H9 (cell line): ENCODE measurements around the gene PRR9. TPM values are rescaled to one million over a fixed set of nuclear protein-coding genes. Genes with fewer than 3 reads are reported as not detected.

Experiments
- DNase-seq: peaks from one replicate; pipeline ENCODE4 v3.0.0-alpha.2; 2017
- H2AFZ ChIP-seq: one replicate; pipeline ENCODE4 v1.6.1; 2013; ENCODE audit warnings: mild to moderate bottlenecking, low read length, control low read depth, moderate library complexity
- H2AK5ac ChIP-seq: 2 replicates; pipeline ENCODE4 v1.6.1; 2013; ENCODE audit warnings: low read length, control low read depth, mixed read lengths; ENCODE audit not compliant: insufficient read length
- H2BK120ac ChIP-seq: one replicate; pipeline ENCODE4 v1.6.1; 2013; ENCODE audit warnings: low read depth, mild to moderate bottlenecking, low read length, control low read depth, inconsistent platforms; ENCODE audit not compliant: poor library complexity, severe bottlenecking
- H2BK12ac ChIP-seq: 2 replicates; pipeline ENCODE4 v1.6.1; 2013; ENCODE audit warnings: low read length, control low read depth, mixed read lengths, low read depth; ENCODE audit not compliant: insufficient read length
- H2BK15ac ChIP-seq: 2 replicates; pipeline ENCODE4 v1.6.1; 2013; ENCODE audit warnings: low read depth, low read length, control low read depth
- H2BK20ac ChIP-seq: one replicate; pipeline ENCODE4 v1.6.1; 2013; ENCODE audit warnings: low read depth, mild to moderate bottlenecking, low read length, control low read depth, inconsistent platforms; ENCODE audit not compliant: poor library complexity, severe bottlenecking
- H2BK5ac ChIP-seq: 2 replicates; pipeline ENCODE4 v1.6.1; 2013; ENCODE audit warnings: low read length, control low read depth, mixed read lengths; ENCODE audit not compliant: insufficient read length
- H3K14ac ChIP-seq: 2 replicates; pipeline ENCODE4 v1.6.1; 2013; ENCODE audit warnings: low read length, control low read depth; ENCODE audit not compliant: insufficient read depth
- H3K18ac ChIP-seq: 2 replicates; pipeline ENCODE4 v1.6.1; 2013; ENCODE audit warnings: low read depth, mild to moderate bottlenecking, mixed read lengths, low read length, control low read depth; ENCODE audit not compliant: insufficient read length
- H3K23ac ChIP-seq: 2 replicates; pipeline ENCODE4 v1.6.1; 2013; ENCODE audit warnings: low read length, control low read depth, mixed read lengths, low read depth; ENCODE audit not compliant: insufficient read length
- H3K23me2 ChIP-seq: 2 replicates; pipeline ENCODE4 v1.6.1; 2013; ENCODE audit warnings: low read depth, mild to moderate bottlenecking, mixed read lengths, low read length, control low read depth; ENCODE audit not compliant: insufficient read length, poor library complexity, severe bottlenecking
- H3K27ac ChIP-seq: 2 replicates; pipeline ENCODE4 v1.5.1; 2013; ENCODE audit warnings: low read length, control low read depth, mixed read lengths, low read depth; ENCODE audit not compliant: insufficient read length
- H3K27me3 ChIP-seq: 2 replicates; pipeline ENCODE4 v1.6.1; 2013; ENCODE audit warnings: low read length, control low read depth, inconsistent platforms; ENCODE audit not compliant: insufficient read depth
- H3K4ac ChIP-seq: 2 replicates; pipeline ENCODE4 v1.6.1; 2013; ENCODE audit warnings: low read depth, mild to moderate bottlenecking, control low read depth, inconsistent platforms, low read length, moderate library complexity
- H3K4me1 ChIP-seq: 2 replicates; pipeline ENCODE4 v1.6.1; 2013; ENCODE audit warnings: low read length, control low read depth, inconsistent platforms; ENCODE audit not compliant: insufficient read depth
- H3K4me2 ChIP-seq: 2 replicates; pipeline ENCODE4 v1.6.1; 2013; ENCODE audit warnings: low read length, control low read depth, mixed read lengths; ENCODE audit not compliant: insufficient read length, insufficient read depth
- H3K56ac ChIP-seq: 2 replicates; pipeline ENCODE4 v1.6.1; 2013; ENCODE audit warnings: low read depth, mild to moderate bottlenecking, mixed read lengths, low read length, control low read depth; ENCODE audit not compliant: insufficient read length
- H3K79me1 ChIP-seq: 2 replicates; pipeline ENCODE4 v1.6.1; 2013; ENCODE audit warnings: low read depth, mild to moderate bottlenecking, moderate library complexity, low read length, control low read depth, inconsistent platforms; ENCODE audit not compliant: insufficient read depth, poor library complexity, severe bottlenecking
- H3K79me2 ChIP-seq: 2 replicates; pipeline ENCODE4 v1.6.1; 2013; ENCODE audit warnings: low read length, control low read depth, inconsistent platforms; ENCODE audit not compliant: insufficient read depth
- H3K9ac ChIP-seq: 2 replicates; pipeline ENCODE4 v1.6.1; 2013; ENCODE audit warnings: low read length, control low read depth, mixed read lengths; ENCODE audit not compliant: insufficient read length; ENCODE audit errors: extremely low read depth
- H3K9me3 ChIP-seq: one replicate; pipeline ENCODE4 v1.6.1; 2013; ENCODE audit warnings: low read depth, low read length, inconsistent platforms; ENCODE audit not compliant: control insufficient read depth
- H3T11ph ChIP-seq: one replicate; pipeline ENCODE4 v1.6.1; 2013; ENCODE audit warnings: mild to moderate bottlenecking, low read length, control low read depth, inconsistent platforms
- H4K20me1 ChIP-seq: one replicate; pipeline ENCODE4 v1.6.1; 2013; ENCODE audit not compliant: control insufficient read depth, insufficient read length, insufficient read depth
- H4K5ac ChIP-seq: 2 replicates; pipeline ENCODE4 v1.6.1; 2013; ENCODE audit warnings: low read depth, mild to moderate bottlenecking, mixed read lengths, low read length, control low read depth; ENCODE audit not compliant: insufficient read length
- H4K8ac ChIP-seq: replicated peaks from 2 replicates; pipeline ENCODE4 v1.6.1; 2013; ENCODE audit warnings: low read length, control low read depth, mixed read lengths, low read depth; ENCODE audit not compliant: insufficient read length
- H4K91ac ChIP-seq: 2 replicates; pipeline ENCODE4 v1.6.1; 2013; ENCODE audit warnings: low read depth, mild to moderate bottlenecking, moderate library complexity, mixed read lengths, low read length, control low read depth; ENCODE audit not compliant: insufficient read length
- H3K27ac Mint-ChIP-seq, 3 experiments: 2 replicates in 2 of 3; 3 replicates in 1 of 3; pipeline ENCODE4 v1.8.0; 2020 to 2021; ENCODE audit warnings: mixed read lengths in 3 of 3, mild to moderate bottlenecking in 1 of 3, moderate library complexity in 1 of 3
- H3K27me3 Mint-ChIP-seq: 2 replicates; pipeline ENCODE4 v1.8.0; 2021; ENCODE audit warnings: low read depth, mild to moderate bottlenecking, moderate library complexity, mixed read lengths
- H3K36me3 Mint-ChIP-seq, 3 experiments: 2 replicates in 2 of 3; 3 replicates in 1 of 3; pipeline ENCODE4 v1.8.0; 2020 to 2021; ENCODE audit warnings: low read depth in 3 of 3, mixed read lengths in 3 of 3; ENCODE audit not compliant: insufficient read depth in 1 of 3
- H3K4me1 Mint-ChIP-seq, 2 experiments: 2 replicates each; pipeline ENCODE4 v1.8.0; 2020; ENCODE audit warnings: mixed read lengths in 2 of 2
- H3K4me3 Mint-ChIP-seq, 2 experiments: 2 replicates in 1 of 2; 3 replicates in 1 of 2; pipeline ENCODE4 v1.8.0; 2020 to 2021; ENCODE audit warnings: mild to moderate bottlenecking in 2 of 2, mixed read lengths in 2 of 2, moderate library complexity in 1 of 2
- H3K9me3 Mint-ChIP-seq, 2 experiments: 2 replicates in 1 of 2; 3 replicates in 1 of 2; pipeline ENCODE4 v1.8.0; 2020; ENCODE audit warnings: mild to moderate bottlenecking in 2 of 2, mixed read lengths in 2 of 2, moderate library complexity in 1 of 2
- CTCF ChIP-seq: fragments of 200-600 bp; sonication (generic); conservative IDR thresholded peaks from 3 replicates; pipeline ENCODE4 v1.8.0; 2021; ENCODE audit warnings: antibody characterized with exemption, mild to moderate bottlenecking
- whole genome bisulfite sequencing: extraction: QIAGEN DNeasy Blood & Tissue Kit; methylation state at CpG from one replicate; pipeline ENCODE4 v1.1.7; 2013; ENCODE audit warnings: missing lambda C conversion rate, low lambda C conversion rate, mixed read lengths; ENCODE audit not compliant: insufficient read length; ENCODE audit errors: extremely low coverage; 5-methylcytosine and 5-hydroxymethylcytosine counted together
- total RNA-seq: library from RNA; stranded (reverse); gene quantifications from 2 replicates; pipeline ENCODE4 v1.2.1, GENCODE V29; 2021

PRR9 gene
- total RNA-seq, 1 experiment from 2014 or later: not detected

- Histone ChIP-seq H3K23me2 (no peaks in the 10 kb centered on the region), H3K9me3 (no peaks in the 10 kb centered on the region), H4K8ac (no peak overlapping the region), H3K9ac (no peak overlapping the region), H2AK5ac (no peak overlapping the region), H3K4ac (no peak overlapping the region), H3K18ac (no peak overlapping the region), H3K27ac (no peak overlapping the region), H2BK120ac (no peak overlapping the region), H3K27me3 (peaks cover 16% of the 10 kb centered on the region; the same call in 1 of the 2 replicates), H3K56ac (no peak overlapping the region), H4K20me1 (no peaks in the 10 kb centered on the region), H3K14ac (no peak overlapping the region), H2BK12ac (no peak overlapping the region), H2BK20ac (no peak overlapping the region), H2BK5ac (no peak overlapping the region), H3K4me2 (no peak overlapping the region), H3T11ph (no peak overlapping the region), H2AFZ (no peak overlapping the region), H3K79me2 (no peaks in the 10 kb centered on the region), H2BK15ac (no peak overlapping the region), H4K91ac (no peak overlapping the region), H3K79me1 (no peaks in the 10 kb centered on the region), H3K4me1 (no peaks in the 10 kb centered on the region), H3K23ac (no peak overlapping the region), H4K5ac (no peak overlapping the region)
- peaks cover 57% of the 10 kb centered on the region for H3K27me3 Mint-ChIP-seq
- DNase-seq: no peak
- H3K9me3 Mint-ChIP-seq: peaks cover 2 to 8% of the 10 kb centered on the region in 2 experiments; a peak in 3 of 5 replicates
- no peak overlapping the region for H3K27ac Mint-ChIP-seq
- H3K4me3 Mint-ChIP-seq: no peak overlapping the region
- no CpG with 5 or more reads among the region's 1 CpG for WGBS
- peaks cover 10 to 12% of the 10 kb centered on the region in 2 experiments for H3K4me1 Mint-ChIP-seq
- peaks cover 0 to 3% (median 0%) of the 10 kb centered on the region in 3 experiments; a peak in 1 of 7 replicates for H3K36me3 Mint-ChIP-seq
- no peak; the same call in 2 of the 3 replicates for TF ChIP-seq CTCF
These were observed 48.1 kb downstream of the PRR9 start for GRCh38 chr1:153265457-153265856.

Other genes starting within 250 kb of the PRR9 start
- gene SPRR4, start 246.9 kb upstream of the PRR9 start, total RNA-seq: not detected in 2 replicates
- gene SPRR1A, start 233.5 kb upstream of the PRR9 start, total RNA-seq: not detected in 2 replicates
- gene SPRR3, start 215.8 kb upstream of the PRR9 start, total RNA-seq: not detected in 2 replicates
- gene SPRR1B, start 186.4 kb upstream of the PRR9 start, total RNA-seq: not detected in 2 replicates
- gene SPRR2D, start 176.5 kb upstream of the PRR9 start, total RNA-seq: not detected in 2 replicates
- not detected in 2 replicates for gene SPRR2A, start 160.1 kb upstream of the PRR9 start, total RNA-seq
- gene SPRR2B, start 146.0 kb upstream of the PRR9 start, total RNA-seq: not detected in 2 replicates
- gene SPRR2E, start 123.1 kb upstream of the PRR9 start, total RNA-seq: not detected in 2 replicates
- gene SPRR2F, start 104.1 kb upstream of the PRR9 start, total RNA-seq: not detected in 2 replicates
- gene SPRR2G, start 66.7 kb upstream of the PRR9 start, total RNA-seq: not detected in 2 replicates
- not detected in 2 replicates for gene LELP1, start 14.2 kb upstream of the PRR9 start, total RNA-seq
- gene LORICRIN, start 42.1 kb downstream of the PRR9 start, total RNA-seq: not detected in 2 replicates
- gene PGLYRP3, start 95.4 kb downstream of the PRR9 start, total RNA-seq: not detected in 2 replicates
- not detected in 2 replicates for gene PGLYRP4, start 131.3 kb downstream of the PRR9 start, total RNA-seq
- not detected in 2 replicates for gene S100A9, start 140.3 kb downstream of the PRR9 start, total RNA-seq
- gene S100A12, start 158.0 kb downstream of the PRR9 start, total RNA-seq: not detected in 2 replicates
- gene S100A8, start 173.5 kb downstream of the PRR9 start, total RNA-seq: not detected in 2 replicates
- gene S100A7A, start 198.9 kb downstream of the PRR9 start, total RNA-seq: not detected in 2 replicates
- gene S100A7, start 243.1 kb downstream of the PRR9 start, total RNA-seq: not detected in 2 replicates